MV-4-11 (cell line): ENCODE measurements around the gene PSMC3IP.
"Not testable (repeated sequence)": the region's sequence is repeated elsewhere in the genome, so short reads cannot be mapped to it uniquely, and the experiment has no call there.

Experiments
- DNase-seq: peaks from one replicate; lab custom pipeline; 2025; lab: John Stamatoyannopoulos, UW

The PSMC3IP gene

DNA sequence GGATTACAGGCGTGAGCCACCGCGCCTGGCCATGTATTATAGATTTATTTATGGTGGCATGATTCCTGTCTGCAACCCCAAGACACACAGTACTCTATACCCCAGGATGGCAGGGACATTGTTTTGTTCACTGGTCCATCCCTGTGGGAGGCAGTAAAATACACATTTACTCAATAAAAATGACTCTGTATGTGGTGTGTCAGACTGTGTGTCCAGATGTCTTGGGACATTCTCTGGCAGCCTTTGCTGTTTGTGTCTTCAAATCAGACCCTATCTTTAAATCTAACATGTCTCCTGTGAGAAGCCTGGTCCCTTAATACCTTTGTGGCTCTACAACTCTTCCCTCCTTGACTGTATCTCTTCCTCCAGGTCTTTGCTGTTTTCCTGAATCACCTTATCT is 17.3 kb downstream of the PSMC3IP start:
- DNase-seq, result no peak

DNA sequence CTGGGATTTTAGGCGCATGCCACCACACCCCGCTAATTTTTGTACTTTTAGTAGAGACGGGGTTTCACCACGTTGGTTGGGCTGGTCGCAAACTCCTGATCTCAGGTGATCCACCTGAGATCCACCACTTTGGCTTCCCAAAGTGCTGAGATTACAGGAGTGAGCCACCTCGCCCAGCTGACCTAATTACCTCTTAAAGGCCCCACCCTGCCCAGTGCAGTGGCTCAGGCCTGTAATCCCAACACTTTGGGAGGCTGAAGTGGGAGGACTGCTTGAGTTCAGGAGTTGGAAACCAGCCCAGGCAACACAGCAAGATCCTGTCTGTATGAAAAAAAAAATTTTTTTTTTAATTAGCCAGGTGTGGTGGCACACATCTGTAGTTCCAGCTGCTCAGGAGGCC is 18.5 kb downstream of the PSMC3IP start:
- no peak for DNase-seq

DNA sequence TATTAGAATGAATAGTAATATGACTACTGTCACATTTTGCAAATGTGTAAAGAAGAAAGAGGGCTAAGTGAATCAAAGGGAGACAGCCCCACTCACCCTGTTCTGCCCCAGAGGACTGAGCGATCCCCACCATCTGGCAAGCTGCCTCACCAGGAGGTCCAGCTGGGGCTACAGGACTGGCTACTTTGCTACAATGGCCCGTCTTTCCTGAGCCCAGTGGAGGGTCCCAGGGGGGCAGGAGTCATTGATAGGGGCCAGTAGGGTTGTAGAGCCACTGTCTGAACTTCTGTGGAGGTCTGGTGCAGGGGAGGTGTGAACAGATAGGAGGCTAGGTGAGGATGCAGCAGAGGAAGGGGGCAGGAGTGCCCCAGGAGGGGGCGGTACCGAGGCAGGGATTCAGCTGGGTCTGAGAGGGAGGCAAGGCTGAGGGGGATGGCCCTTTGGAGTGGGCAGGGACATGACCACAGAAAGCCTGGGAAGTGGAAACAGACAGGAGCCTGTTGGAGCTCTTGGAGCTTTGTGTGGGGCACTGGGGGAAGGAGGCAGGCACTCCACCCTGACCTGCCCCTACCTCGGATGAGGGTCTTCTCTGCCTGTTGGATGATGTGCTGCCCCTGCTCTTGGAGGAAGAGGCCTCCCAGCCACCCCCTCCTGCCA is 21.4 kb downstream of the PSMC3IP start:
- DNase-seq, result not testable (repeated sequence)

DNA sequence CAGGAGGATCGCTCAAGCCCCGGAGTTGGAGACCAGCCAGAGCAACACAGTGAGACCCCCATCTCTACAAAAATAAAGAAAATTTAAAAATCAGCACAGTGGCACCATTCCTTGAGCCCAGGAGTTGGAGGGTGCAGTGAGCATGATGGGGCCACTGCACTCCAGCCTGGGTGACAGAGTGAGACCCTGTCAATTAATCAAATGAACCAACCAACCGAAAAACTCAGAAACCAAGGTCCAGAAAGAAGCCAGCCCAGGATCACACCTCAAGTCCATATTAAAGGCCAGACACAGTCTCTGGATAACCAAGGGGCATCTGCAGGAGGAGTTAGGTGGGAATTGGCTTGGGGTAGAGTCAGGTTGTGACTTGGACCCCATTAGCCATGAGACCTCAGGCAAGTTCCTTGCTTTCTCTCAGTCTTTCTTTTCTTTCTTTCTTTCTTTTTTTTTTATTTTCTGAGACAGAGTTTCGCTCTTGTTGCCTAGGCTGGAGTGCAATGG is 22.4 kb downstream of the PSMC3IP start:
- DNase-seq, result no peak

DNA sequence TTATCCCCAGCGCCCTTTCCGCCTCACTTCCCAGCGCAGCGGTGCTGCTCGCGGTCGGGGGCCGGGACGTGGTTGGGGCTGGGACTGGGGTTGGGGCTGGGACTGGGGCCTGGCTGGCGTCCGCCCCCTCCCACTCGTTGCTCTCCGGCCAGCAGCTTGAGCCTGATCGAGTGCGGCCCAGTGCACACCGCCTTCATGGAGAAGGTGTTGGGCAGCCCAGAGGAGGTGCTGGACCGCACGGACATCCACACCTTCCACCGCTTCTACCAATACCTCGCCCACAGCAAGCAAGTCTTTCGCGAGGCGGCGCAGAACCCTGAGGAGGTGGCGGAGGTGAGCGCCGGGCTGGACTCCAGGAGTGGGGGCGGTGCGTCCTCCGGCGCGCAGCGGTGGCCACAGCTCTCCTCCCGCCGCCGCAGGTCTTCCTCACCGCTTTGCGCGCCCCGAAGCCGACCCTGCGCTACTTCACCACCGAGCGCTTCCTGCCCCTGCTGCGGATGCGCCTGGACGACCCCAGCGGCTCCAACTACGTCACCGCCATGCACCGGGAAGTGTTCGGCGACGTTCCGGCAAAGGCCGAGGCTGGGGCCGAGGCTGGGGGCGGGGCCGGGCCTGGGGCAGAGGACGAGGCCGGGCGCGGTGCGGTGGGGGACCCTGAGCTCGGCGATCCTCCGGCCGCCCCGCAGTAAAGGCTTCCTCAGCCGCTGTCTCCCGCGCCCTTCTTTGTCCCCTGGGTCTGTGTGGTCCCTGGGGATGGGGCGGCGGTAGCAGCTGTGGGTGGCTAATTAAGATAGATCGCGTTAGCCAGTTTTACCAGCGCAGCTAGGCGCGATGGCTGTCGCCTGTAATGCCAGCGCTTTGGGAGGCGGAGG is 23.0 kb downstream of the PSMC3IP start:
- peak; percentile 75 for DNase-seq

DNA sequence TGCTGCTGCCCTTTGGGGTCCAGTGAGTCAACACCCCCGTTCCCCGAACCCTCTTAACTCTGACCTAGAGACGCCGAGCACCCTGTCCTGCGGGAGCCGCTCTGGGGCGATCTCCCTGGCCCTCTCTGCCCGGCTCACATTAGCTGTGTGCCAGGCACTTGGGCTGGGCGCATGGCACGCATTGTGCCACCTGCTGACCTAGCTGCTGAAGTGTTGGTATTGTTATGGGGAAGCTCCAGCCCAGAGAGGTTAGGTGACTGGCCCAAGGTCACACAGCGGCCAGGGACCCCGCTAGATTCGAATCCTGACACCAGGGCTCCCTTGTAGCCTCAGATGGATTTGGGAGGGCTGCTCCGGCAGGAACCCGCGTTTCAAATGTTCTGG is 23.7 kb downstream of the PSMC3IP start:
- DNase-seq, result no peak

DNA sequence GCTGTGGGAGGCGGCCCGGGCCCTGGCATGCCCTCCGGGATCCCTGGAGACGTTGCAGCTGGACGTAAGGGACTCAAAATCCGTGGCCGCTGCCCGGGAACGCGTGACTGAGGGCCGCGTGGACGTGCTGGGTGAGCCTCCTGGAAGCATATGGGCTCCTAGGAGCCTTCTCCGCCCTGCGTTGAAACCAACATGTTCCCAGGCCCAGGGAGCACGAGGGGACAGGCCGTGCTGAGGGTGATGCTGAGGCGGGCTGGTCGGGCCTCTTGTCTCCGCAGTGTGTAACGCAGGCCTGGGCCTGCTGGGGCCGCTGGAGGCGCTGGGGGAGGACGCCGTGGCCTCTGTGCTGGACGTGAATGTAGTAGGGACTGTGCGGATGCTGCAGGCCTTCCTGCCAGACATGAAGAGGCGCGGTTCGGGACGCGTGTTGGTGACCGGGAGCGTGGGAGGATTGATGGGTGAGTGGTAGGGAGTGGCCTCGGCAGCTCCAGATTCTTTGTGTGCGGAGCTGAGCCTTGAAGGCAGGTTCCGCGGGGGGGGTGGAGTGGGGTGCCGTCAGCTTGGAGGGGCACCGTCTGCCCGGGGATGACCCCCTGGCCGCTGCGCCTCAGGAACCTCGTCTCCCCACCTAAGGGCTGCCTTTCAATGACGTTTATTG is 24.2 kb downstream of the PSMC3IP start:
- DNase-seq, result no peak

DNA sequence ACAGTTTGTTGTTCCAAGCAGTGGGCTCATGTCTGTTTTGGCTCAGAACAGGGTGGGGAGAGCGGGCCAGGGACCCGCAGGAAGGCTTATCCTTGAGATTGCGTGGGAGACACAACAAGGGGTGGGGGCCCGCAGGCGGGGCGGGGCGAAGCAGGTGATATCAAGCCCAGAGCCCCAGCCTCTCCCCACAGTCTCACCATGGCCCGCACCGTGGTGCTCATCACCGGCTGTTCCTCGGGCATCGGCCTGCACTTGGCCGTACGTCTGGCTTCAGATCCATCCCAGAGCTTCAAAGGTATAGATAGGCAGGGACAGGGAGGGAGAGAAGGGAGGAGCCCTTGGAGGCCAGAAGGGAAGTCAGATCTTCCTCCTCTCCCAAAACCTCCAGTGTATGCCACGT is 24.8 kb downstream of the PSMC3IP start, which contains the start of gene HSD17B1:
Gene HSD17B1, plus strand, starts transcription at position 188 of the 400 bp plus-strand sequence. Its CDS starts 11 bp downstream, at position 199.
- DNase-seq, result not testable (repeated sequence)

DNA sequence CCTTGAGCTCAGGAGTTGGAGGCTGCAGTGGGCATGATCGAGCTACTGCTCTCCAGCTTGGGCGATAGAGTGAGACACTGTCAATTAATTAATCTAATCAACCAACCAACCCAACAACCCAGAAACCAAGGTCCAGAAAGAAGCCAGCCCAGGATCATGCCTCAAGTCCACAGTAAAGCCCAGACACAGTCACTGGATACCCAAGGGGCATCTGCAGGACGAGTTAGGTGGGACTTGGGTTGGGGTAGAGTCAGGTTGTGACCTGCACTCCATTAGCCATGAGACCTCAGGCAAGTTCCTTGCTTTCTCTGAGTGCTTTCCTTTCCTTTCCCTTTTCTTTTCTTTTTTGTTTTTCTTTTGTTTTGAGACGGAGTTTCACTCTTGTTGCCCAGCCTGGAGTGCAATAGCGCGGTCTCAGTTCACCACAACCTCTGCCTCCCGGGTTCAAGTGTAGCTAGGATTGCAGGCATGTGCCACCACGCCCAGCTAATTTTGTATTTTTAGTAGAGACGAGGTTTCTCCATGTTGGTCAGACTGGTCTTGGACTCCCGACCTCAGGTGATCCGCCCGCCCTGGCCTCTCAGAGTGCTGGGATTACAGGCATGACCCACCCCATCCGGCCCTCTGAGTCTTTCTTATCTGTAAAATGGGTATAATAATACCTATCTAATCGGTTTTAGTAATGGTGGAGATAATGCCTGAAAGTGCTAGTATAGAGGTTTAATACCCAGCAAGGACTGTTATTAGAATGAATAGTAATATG is 28.4 kb downstream of the PSMC3IP start:
- DNase-seq, result no peak

DNA sequence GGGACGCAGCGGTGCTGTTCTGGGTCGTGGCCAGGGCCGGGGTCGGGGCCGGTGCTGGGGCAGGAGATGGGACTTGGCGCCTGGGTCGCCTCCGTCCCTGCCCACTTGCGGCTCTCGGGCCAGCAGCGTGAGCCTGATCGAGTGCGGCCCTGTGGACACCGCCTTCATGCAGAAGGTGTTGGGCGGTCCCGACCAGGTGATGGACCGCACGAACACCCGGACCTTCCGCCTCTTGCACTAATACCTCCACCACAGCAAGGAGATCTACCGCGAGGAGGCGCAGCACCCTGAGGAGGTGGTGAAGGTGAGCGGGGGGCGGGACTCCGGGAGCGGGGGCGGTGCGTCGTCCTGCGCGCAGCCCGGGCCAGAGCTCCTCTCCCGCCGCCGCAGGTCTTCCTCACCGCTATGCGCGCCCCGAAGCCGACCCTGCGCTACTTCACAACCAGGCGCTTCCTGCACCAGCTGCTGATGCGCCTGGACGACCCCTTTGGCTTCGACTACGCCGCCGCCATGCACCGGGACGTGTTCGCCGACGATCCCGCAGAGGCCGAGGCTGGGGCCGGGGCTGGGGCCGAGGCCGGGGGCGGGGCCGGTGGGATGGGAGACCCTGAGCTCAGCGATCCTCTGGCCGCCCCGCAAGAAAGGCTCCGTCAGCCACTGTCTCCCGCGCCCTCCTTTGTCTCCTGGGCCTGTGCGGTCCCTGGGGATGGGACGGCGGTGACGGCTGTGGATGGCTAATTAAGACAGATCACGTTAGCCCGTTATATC is 29.3 kb downstream of the PSMC3IP start:
- DNase-seq, result no peak

DNA sequence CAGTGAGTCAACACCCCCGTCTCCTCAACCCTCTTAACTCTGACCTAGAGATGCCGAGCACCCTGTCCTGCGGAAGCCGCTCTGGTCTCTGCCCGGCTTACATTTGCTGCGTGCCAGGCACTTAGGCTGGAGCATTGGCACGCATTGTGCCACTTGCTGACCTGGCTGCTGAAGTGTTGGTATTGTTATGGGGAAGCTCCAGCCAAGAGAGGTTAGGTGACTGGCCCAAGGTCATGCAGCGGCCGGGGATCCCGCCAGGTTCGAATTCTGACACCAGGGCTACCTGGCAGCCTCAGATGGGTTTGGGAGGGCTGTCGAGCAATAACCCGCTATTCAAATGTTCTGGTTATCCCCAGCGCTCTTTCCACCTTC is 29.8 kb downstream of the PSMC3IP start:
- no peak for DNase-seq

DNA sequence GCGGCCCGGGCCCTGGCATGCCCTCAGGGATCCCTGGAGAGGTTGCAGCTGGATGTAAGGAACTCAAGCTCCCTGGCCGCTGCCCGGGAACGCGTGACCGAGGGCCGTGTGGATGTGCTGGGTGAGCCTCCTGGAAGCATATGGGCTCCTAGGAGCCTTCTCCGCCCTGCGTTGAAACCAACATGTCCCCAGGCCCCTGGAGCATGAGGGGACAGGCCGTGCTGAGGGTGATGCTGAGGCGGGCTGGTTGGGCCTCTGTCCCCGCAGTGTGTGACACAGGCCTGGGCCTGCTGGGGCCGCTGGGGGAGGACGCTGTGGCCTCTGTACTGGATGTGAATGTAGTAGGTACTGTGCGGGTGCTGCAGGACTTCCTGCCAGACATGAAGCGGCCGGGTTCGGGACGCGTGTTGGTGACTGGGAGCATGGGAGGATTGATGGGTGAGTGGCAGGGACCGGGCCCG is 30.5 kb downstream of the PSMC3IP start:
- no peak for DNase-seq

DNA sequence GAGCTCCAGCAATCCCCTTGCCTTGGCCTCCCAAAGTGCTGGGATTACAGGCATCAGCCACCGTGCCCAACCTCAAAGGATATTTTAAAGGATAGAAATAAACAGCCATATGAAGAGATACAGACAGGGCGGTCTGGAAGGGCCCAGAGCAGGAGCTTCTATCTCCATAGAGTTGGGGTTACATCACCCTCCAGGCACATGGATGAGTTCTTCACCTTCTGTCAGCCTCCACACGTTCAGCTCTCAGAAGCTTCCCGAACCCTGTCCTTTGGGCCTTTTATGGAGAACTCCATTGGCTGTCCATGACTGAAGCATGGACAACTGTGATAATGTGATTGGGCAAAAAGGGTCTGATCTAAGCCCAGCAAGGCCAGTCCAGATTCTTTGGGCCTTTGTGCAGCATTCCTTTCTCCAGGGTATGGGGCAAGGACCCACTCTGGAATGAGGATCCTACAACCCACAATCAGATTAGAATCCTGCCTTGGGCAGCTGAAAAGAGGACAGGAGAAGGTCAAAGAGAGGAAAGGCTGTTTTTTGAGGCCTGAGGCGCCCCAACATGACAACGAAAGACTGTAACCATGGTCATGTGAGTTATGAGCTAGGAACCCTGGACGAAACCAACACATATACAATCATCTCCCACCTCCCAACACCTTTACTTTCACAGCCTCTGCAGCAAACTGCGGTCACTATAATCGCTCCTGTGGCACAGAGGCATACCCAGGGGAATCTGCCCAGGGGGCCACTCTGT is 31.6 kb downstream of the PSMC3IP start:
- not testable (repeated sequence) for DNase-seq

DNA sequence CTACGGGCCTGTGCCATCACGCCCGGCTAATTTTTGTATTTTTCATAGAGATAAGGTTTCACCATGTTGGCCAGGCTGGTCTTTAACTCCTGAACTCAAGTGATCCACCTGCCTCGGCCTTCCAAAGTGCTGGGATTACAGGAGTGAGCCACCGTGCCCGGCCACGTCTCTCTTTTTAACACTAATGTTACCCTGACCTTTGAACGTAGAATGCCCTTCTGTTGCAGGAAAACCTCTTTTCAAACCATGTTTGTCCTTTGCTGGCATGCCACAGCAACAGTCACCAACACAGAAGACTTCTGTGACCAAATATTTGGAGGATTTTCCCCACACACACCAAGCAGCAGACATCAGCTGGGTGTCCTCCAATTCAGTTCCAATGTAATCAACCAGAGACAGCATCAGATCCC is 32.6 kb downstream of the PSMC3IP start:
- no peak for DNase-seq

DNA sequence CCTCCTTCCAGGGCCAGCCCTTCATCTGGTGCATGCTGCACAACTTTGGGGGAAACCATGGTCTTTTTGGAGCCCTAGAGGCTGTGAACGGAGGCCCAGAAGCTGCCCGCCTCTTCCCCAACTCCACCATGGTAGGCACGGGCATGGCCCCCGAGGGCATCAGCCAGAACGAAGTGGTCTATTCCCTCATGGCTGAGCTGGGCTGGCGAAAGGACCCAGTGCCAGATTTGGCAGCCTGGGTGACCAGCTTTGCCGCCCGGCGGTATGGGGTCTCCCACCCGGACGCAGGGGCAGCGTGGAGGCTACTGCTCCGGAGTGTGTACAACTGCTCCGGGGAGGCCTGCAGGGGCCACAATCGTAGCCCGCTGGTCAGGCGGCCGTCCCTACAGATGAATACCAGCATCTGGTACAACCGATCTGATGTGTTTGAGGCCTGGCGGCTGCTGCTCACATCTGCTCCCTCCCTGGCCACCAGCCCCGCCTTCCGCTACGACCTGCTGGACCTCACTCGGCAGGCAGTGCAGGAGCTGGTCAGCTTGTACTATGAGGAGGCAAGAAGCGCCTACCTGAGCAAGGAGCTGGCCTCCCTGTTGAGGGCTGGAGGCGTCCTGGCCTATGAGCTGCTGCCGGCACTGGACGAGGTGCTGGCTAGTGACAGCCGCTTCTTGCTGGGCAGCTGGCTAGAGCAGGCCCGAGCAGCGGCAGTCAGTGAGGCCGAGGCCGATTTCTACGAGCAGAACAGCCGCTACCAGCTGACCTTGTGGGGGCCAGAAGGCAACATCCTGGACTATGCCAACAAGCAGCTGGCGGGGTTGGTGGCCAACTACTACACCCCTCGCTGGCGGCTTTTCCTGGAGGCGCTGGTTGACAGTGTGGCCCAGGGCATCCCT is 34.1 kb downstream of the PSMC3IP start:
- no peak for DNase-seq

DNA sequence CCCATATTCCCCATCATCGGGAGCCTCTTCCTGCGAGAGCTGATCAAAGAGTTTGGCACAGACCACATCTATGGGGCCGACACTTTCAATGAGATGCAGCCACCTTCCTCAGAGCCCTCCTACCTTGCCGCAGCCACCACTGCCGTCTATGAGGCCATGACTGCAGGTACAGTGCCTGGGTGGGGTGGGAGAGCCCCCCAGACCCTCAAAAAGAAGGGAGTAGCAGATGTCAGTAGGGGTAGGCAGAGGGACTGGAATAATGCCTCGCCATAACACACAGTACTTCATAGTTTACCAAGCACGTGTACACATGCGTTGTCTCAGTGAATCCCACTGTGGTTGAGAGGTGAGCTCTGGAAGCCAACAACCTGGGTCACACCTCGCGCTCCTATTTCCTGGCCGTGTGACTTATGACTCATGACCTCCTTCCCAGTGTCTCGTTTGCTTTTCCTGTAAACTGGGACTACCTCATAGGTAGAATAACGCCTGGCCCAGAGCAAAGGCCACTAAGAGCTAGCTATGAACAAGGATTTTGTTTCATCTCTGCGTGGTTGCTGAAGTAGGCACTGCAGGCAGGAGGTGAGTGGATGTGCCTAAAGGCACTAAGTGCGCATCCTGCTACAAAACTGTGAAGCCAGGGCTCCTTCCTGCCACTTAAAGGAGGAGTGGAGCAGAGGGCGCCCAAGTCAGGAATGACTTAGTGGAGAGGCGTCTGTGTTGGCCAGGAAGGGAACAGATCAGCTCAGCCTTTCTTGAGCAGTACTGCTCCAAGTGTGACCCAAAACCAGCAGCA is 36.3 kb downstream of the PSMC3IP start:
- DNase-seq, result no peak

DNA sequence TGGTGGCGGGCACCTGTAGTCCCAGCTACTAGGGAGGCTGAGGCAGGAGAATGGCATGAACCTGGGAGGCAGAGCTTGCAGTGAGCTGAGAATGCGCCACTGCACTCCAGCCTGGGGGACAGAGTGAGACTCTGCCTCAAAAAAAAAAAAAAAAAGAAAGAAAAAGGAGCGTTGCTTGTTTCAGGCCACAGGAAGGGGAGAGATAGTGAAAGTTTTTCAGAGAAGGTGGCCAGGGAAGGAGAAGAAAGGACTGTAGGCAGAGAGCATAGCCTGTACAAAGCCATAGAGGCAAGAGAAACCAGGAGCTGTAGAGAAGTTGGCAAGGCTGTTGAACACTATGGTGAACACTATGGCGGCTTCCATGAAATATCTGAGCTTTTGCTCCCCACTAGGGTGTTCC is 37.0 kb downstream of the PSMC3IP start:
- DNase-seq, result not testable (repeated sequence)

DNA sequence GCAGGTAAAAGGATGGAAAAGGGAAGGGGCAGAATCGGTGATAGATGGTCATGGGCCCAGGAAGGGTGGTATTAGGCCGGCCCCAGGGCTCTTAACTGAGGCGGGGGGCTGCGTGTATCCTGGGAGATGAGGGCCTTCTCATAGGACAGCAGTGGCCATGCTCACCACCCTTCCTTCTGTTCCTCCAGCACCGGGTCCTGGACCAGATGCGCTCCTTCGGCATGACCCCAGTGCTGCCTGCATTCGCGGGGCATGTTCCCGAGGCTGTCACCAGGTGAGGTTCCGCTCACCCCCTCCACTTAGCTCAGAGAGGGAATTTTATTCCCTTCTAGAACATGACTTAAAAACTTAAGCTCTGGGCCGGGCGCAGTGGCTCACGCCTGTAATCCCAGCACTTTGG is 39.0 kb downstream of the PSMC3IP start:
- DNase-seq, result no peak
